PFSK-1 (cell line): ENCODE measurements around the gene ARHGAP15.

ENCODE experiments used
- POLR2AphosphoS5 ChIP-seq: IDR thresholded peaks from 2 replicates; pipeline ENCODE4 v1.6.1; 2012; ENCODE audit warnings: low read depth, mild to moderate bottlenecking, control low read depth, low read length, moderate library complexity
- TAF1 ChIP-seq: IDR thresholded peaks from 2 replicates; pipeline ENCODE4 v1.6.1; 2012; ENCODE audit warnings: low read length, control low read depth, borderline replicate concordance; ENCODE audit not compliant: insufficient read depth

- TF ChIP-seq TAF1 (no peak), POLR2AphosphoS5 (no peak)
These were observed 504.2 kb downstream of the ARHGAP15 start for GRCh38 chr2:143633419-143633818.
